ENCODE data around the gene TCP1. TPM values are rescaled to one million over a fixed set of nuclear protein-coding genes. Genes with fewer than 3 reads are reported as not detected.

Gene TCP1
- total and polyA plus RNA-seq, 9 of the 15 experiments (the other 6 are each of a cell fraction or from before 2014, with no cell fraction given): 331 to 801 (median 645) TPM

GRCh38 chr6:159728531-159728964 is 60.9 kb downstream of the TCP1 start (continued):
- no peak for TF ChIP-seq SLC30A9 (CRISPR knock-in tag; IDR thresholded peaks at IDR 0.05)
- TF ChIP-seq SIRT6 (IDR thresholded peaks at IDR 0.05; ENCODE audit: low read depth, low read length): no peak
- no peak for TF ChIP-seq CEBPB (tag; IDR thresholded peaks at IDR 0.05)
- 0 out of 2 replicates have a peak, but pooled peaks have one; percentile 22 for TF ChIP-seq ARID2 (IDR thresholded peaks at IDR 0.05)
- TF ChIP-seq DPF2 (IDR thresholded peaks at IDR 0.05): peak; percentile 76; the same call in 1 of the 2 replicates
- TF ChIP-seq ZBED1 (IDR thresholded peaks at IDR 0.05): no peak
- TF ChIP-seq, protein P1, sequence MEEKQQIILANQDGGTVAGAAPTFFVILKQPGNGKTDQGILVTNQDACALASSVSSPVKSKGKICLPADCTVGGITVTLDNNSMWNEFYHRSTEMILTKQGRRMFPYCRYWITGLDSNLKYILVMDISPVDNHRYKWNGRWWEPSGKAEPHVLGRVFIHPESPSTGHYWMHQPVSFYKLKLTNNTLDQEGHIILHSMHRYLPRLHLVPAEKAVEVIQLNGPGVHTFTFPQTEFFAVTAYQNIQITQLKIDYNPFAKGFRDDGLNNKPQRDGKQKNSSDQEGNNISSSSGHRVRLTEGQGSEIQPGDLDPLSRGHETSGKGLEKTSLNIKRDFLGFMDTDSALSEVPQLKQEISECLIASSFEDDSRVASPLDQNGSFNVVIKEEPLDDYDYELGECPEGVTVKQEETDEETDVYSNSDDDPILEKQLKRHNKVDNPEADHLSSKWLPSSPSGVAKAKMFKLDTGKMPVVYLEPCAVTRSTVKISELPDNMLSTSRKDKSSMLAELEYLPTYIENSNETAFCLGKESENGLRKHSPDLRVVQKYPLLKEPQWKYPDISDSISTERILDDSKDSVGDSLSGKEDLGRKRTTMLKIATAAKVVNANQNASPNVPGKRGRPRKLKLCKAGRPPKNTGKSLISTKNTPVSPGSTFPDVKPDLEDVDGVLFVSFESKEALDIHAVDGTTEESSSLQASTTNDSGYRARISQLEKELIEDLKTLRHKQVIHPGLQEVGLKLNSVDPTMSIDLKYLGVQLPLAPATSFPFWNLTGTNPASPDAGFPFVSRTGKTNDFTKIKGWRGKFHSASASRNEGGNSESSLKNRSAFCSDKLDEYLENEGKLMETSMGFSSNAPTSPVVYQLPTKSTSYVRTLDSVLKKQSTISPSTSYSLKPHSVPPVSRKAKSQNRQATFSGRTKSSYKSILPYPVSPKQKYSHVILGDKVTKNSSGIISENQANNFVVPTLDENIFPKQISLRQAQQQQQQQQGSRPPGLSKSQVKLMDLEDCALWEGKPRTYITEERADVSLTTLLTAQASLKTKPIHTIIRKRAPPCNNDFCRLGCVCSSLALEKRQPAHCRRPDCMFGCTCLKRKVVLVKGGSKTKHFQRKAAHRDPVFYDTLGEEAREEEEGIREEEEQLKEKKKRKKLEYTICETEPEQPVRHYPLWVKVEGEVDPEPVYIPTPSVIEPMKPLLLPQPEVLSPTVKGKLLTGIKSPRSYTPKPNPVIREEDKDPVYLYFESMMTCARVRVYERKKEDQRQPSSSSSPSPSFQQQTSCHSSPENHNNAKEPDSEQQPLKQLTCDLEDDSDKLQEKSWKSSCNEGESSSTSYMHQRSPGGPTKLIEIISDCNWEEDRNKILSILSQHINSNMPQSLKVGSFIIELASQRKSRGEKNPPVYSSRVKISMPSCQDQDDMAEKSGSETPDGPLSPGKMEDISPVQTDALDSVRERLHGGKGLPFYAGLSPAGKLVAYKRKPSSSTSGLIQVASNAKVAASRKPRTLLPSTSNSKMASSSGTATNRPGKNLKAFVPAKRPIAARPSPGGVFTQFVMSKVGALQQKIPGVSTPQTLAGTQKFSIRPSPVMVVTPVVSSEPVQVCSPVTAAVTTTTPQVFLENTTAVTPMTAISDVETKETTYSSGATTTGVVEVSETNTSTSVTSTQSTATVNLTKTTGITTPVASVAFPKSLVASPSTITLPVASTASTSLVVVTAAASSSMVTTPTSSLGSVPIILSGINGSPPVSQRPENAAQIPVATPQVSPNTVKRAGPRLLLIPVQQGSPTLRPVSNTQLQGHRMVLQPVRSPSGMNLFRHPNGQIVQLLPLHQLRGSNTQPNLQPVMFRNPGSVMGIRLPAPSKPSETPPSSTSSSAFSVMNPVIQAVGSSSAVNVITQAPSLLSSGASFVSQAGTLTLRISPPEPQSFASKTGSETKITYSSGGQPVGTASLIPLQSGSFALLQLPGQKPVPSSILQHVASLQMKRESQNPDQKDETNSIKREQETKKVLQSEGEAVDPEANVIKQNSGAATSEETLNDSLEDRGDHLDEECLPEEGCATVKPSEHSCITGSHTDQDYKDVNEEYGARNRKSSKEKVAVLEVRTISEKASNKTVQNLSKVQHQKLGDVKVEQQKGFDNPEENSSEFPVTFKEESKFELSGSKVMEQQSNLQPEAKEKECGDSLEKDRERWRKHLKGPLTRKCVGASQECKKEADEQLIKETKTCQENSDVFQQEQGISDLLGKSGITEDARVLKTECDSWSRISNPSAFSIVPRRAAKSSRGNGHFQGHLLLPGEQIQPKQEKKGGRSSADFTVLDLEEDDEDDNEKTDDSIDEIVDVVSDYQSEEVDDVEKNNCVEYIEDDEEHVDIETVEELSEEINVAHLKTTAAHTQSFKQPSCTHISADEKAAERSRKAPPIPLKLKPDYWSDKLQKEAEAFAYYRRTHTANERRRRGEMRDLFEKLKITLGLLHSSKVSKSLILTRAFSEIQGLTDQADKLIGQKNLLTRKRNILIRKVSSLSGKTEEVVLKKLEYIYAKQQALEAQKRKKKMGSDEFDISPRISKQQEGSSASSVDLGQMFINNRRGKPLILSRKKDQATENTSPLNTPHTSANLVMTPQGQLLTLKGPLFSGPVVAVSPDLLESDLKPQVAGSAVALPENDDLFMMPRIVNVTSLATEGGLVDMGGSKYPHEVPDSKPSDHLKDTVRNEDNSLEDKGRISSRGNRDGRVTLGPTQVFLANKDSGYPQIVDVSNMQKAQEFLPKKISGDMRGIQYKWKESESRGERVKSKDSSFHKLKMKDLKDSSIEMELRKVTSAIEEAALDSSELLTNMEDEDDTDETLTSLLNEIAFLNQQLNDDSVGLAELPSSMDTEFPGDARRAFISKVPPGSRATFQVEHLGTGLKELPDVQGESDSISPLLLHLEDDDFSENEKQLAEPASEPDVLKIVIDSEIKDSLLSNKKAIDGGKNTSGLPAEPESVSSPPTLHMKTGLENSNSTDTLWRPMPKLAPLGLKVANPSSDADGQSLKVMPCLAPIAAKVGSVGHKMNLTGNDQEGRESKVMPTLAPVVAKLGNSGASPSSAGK (IDR thresholded peaks at IDR 0.05): no peak
- no peak; the same call in 1 of the 2 replicates for TF ChIP-seq FOXM1 (IDR thresholded peaks at IDR 0.05; ENCODE audit: low read depth)
- TF ChIP-seq FOXM1 (CRISPR knock-in tag; IDR thresholded peaks at IDR 0.05; ENCODE audit: low read depth): no peak
- TF ChIP-seq ZZZ3 (IDR thresholded peaks at IDR 0.05): no peak
- TF ChIP-seq, protein P2, sequence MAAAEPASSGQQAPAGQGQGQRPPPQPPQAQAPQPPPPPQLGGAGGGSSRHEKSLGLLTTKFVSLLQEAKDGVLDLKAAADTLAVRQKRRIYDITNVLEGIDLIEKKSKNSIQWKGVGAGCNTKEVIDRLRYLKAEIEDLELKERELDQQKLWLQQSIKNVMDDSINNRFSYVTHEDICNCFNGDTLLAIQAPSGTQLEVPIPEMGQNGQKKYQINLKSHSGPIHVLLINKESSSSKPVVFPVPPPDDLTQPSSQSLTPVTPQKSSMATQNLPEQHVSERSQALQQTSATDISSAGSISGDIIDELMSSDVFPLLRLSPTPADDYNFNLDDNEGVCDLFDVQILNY (CRISPR knock-in tag; IDR thresholded peaks at IDR 0.05): no peak
- 0 out of 2 replicates have a peak, but pooled peaks have one; percentile 11 for TF ChIP-seq KLF16 (IDR thresholded peaks at IDR 0.05)
- TF ChIP-seq SMAD1 (IDR thresholded peaks at IDR 0.05; ENCODE audit: low read depth, low read length, partially characterized antibody): no peak
- TF ChIP-seq, protein P3, sequence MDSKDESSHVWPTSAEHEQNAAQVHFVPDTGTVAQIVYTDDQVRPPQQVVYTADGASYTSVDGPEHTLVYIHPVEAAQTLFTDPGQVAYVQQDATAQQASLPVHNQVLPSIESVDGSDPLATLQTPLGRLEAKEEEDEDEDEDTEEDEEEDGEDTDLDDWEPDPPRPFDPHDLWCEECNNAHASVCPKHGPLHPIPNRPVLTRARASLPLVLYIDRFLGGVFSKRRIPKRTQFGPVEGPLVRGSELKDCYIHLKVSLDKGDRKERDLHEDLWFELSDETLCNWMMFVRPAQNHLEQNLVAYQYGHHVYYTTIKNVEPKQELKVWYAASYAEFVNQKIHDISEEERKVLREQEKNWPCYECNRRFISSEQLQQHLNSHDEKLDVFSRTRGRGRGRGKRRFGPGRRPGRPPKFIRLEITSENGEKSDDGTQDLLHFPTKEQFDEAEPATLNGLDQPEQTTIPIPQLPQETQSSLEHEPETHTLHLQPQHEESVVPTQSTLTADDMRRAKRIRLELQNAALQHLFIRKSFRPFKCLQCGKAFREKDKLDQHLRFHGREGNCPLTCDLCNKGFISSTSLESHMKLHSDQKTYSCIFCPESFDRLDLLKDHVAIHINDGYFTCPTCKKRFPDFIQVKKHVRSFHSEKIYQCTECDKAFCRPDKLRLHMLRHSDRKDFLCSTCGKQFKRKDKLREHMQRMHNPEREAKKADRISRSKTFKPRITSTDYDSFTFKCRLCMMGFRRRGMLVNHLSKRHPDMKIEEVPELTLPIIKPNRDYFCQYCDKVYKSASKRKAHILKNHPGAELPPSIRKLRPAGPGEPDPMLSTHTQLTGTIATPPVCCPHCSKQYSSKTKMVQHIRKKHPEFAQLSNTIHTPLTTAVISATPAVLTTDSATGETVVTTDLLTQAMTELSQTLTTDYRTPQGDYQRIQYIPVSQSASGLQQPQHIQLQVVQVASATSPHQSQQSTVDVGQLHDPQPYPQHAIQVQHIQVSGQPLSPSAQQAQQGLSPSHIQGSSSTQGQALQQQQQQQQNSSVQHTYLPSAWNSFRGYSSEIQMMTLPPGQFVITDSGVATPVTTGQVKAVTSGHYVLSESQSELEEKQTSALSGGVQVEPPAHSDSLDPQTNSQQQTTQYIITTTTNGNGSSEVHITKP (IDR thresholded peaks at IDR 0.05; ENCODE audit: partially characterized antibody): no peak
- TF ChIP-seq CC2D1A (IDR thresholded peaks at IDR 0.05): no peak

All from K562 (cell line).